ENCODE measurements around the gene AGMO. TPM values are rescaled to one million over a fixed set of nuclear protein-coding genes. Genes with fewer than 3 reads are reported as not detected.

AGMO gene
- total RNA-seq, 1 experiment from 2014 or later = 0.11 TPM

- BruUV-seq (replicated peaks) = no TSS peak
- H3K4me1 ChIP-seq (ENCODE audit: insufficient read depth, low read length) = no peaks in the 10 kb centered on the region
- intact Hi-C loops (cut with micrococcal nuclease) = no loop called here
- H3F3A ChIP-seq (ENCODE audit: low read length, unreplicated experiment) = no peaks in the 10 kb centered on the region
- DNase-seq (no peak), ATAC-seq (no peak)
- no peaks in the 10 kb centered on the region for H3K36me3 ChIP-seq (ENCODE audit: low read depth, low read length)
- no peaks in the 10 kb centered on the region for H3K9me2 ChIP-seq (replicated peaks; ENCODE audit: low read length)
- ChIA-PET CTCF (no interaction called here), POLR2A (ENCODE audit: unreplicated experiment) (no interaction called here)
- H3K9me3 ChIP-seq (ENCODE audit: low read length) = no peaks in the 10 kb centered on the region
- peaks cover 5% of the 10 kb centered on the region for H3K27me3 ChIP-seq (ENCODE audit: low read length)
- no peak overlapping the region for H3K4me2 ChIP-seq (ENCODE audit: low read length)
- H3K9ac ChIP-seq (ENCODE audit: low read length) = no peak overlapping the region
- no peaks in the 10 kb centered on the region for H4K20me1 ChIP-seq (ENCODE audit: low read length)
- no peak overlapping the region for H2AFZ ChIP-seq (ENCODE audit: low read length)
- H3K4me3 ChIP-seq (ENCODE audit: low read length) = no peak overlapping the region
- no peak overlapping the region for H3K27ac ChIP-seq (ENCODE audit: low read length)
- TF ChIP-seq CTCF (conservative IDR thresholded peaks at IDR 0.05; ENCODE audit: low read depth, low read length) (no peak), EZH2 (IDR thresholded peaks at IDR 0.05; ENCODE audit: low read length, unreplicated experiment) (no peak), EZH2phosphoT487 (IDR thresholded peaks at IDR 0.05; ENCODE audit: borderline replicate concordance, low read length) (no peak)
- no peaks in the 10 kb centered on the region for H3K79me2 ChIP-seq (ENCODE audit: low read length)
These were observed 230.9 kb downstream of the AGMO start for GRCh38 chr7:15330943-15331342.

GRCh38 chr7:15327001-15327400, 234.8 kb downstream of the AGMO start:
- DNase-seq (no peak), ATAC-seq (no peak)
- TF ChIP-seq EZH2 (IDR thresholded peaks at IDR 0.05; ENCODE audit: low read length, unreplicated experiment) (no peak), CTCF (conservative IDR thresholded peaks at IDR 0.05; ENCODE audit: low read depth, low read length) (no peak), EZH2phosphoT487 (IDR thresholded peaks at IDR 0.05; ENCODE audit: borderline replicate concordance, low read length) (no peak)
- no peaks in the 10 kb centered on the region for H3K9me2 ChIP-seq (replicated peaks; ENCODE audit: low read length)
- ChIA-PET CTCF (interaction anchor here (0.8 kb wide), 1 partner anchor 394 kb away, joined by 3 read pairs; no protein-coding TSS in a partner anchor), POLR2A (ENCODE audit: unreplicated experiment) (no interaction called here)
- no peaks in the 10 kb centered on the region for H3K79me2 ChIP-seq (ENCODE audit: low read length)
- no peak overlapping the region for H2AFZ ChIP-seq (ENCODE audit: low read length)
- no peak overlapping the region for H3K27ac ChIP-seq (ENCODE audit: low read length)
- no peak overlapping the region for H3K4me2 ChIP-seq (ENCODE audit: low read length)
- intact Hi-C loops (cut with micrococcal nuclease) = loop anchor here (2.0 to 5.0 kb wide), 2 partner anchors 135 to 182 kb away; no protein-coding TSS in a partner anchor
- H3K9ac ChIP-seq (ENCODE audit: low read length) = no peak overlapping the region
- H3K36me3 ChIP-seq (ENCODE audit: low read depth, low read length) = no peaks in the 10 kb centered on the region
- no peaks in the 10 kb centered on the region for H4K20me1 ChIP-seq (ENCODE audit: low read length)
- H3K4me3 ChIP-seq (ENCODE audit: low read length) = no peak overlapping the region
- no peaks in the 10 kb centered on the region for H3K9me3 ChIP-seq (ENCODE audit: low read length)
- no peaks in the 10 kb centered on the region for H3F3A ChIP-seq (ENCODE audit: low read length, unreplicated experiment)
- H3K4me1 ChIP-seq (ENCODE audit: insufficient read depth, low read length) = no peaks in the 10 kb centered on the region
- peaks cover 5% of the 10 kb centered on the region for H3K27me3 ChIP-seq (ENCODE audit: low read length)
- BruUV-seq (replicated peaks) = no TSS peak

- H3K4me3 ChIP-seq (ENCODE audit: low read length) = no peak overlapping the region
- H3K9me3 ChIP-seq (ENCODE audit: low read length) = no peaks in the 10 kb centered on the region
- H3K4me1 ChIP-seq (ENCODE audit: insufficient read depth, low read length) = no peaks in the 10 kb centered on the region
- no peaks in the 10 kb centered on the region for H3K79me2 ChIP-seq (ENCODE audit: low read length)
- no TSS peak for BruUV-seq (replicated peaks)
- H3K4me2 ChIP-seq (ENCODE audit: low read length) = no peak overlapping the region
- DNase-seq = peak; percentile 59
- peak; percentile 53; the same call in 1 of the 2 replicates for ATAC-seq
- no peaks in the 10 kb centered on the region for H3K36me3 ChIP-seq (ENCODE audit: low read depth, low read length)
- H3K9ac ChIP-seq (ENCODE audit: low read length) = no peak overlapping the region
- H2AFZ ChIP-seq (ENCODE audit: low read length) = no peak overlapping the region
- H3F3A ChIP-seq (ENCODE audit: low read length, unreplicated experiment) = no peaks in the 10 kb centered on the region
- intact Hi-C loops (cut with micrococcal nuclease) = loop anchor here (1.0 to 5.0 kb wide), 5 partner anchors 136 to 745 kb away; no protein-coding TSS in a partner anchor
- POLR2A ChIA-PET (ENCODE audit: unreplicated experiment) = no interaction called here
- H3K27ac ChIP-seq (ENCODE audit: low read length) = no peak overlapping the region
- no peaks in the 10 kb centered on the region for H4K20me1 ChIP-seq (ENCODE audit: low read length)
- no peaks in the 10 kb centered on the region for H3K9me2 ChIP-seq (replicated peaks; ENCODE audit: low read length)
- CTCF ChIA-PET = interaction anchor here (0.8 kb wide), 1 partner anchor 395 kb away, joined by 3 read pairs; no protein-coding TSS in a partner anchor
- H3K27me3 ChIP-seq (ENCODE audit: low read length) = peaks cover 5% of the 10 kb centered on the region
- peak; percentile 77 for TF ChIP-seq CTCF (conservative IDR thresholded peaks at IDR 0.05; ENCODE audit: low read depth, low read length)
- TF ChIP-seq EZH2phosphoT487 (IDR thresholded peaks at IDR 0.05; ENCODE audit: borderline replicate concordance, low read length) = no peak
These were observed 235.7 kb downstream of the AGMO start for GRCh38 chr7:15326044-15326644.

Measured in PC-3 (cell line).